ENCODE results near the gene LIMA1.
"Not testable (repeated sequence)": the region's sequence is repeated elsewhere in the genome, so short reads cannot be mapped to it uniquely, and the experiment has no call there.

LIMA1 gene

DNA sequence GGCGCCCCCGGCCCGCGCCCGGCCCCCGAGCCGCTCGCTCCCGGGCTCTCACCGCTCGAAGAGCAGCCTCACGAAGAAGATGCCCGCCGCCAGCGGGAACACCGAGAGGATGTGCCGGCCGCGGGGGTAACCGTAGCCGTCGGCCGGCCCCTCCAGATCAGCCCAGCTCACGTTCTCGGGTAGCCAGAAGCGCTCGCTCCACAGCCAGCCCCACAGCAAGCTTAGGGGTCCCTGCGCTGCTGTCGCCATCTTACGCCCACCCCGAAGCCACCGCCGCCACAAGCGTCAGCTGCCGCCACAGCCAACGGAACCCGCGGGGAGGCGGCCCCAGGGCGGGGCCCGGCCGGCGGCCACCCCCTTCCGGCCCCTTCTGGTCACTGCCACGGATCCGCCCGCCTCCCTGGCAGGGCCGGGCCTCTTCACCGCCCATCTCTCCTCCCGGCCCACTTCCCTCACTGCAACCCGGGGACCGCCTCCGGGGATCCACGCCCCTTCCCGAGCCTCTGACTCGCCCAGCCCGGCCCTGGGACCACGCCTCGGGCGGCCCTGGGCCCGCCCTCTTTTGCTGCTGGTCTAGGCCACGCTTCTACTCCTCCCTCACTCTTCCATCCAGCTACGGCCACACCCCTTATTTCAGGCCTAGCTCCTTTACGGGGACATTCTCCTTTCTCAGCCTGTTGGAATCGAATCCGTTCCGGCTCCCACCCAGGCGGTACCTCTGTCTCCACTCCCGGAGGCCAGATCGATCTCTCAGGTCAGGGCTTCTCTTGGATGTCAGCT is 116.1 kb downstream of the LIMA1 start, which contains the start of gene CERS5:
TSS of gene CERS5 (minus strand) at position 321 of the 780 bp plus-strand sequence. CDS start at position 249, 72 bp downstream.
- H3K36me3 ChIP-seq (ENCODE audit: insufficient read depth, low read length) = no peaks in the 10 kb centered on the region
- H3K9ac ChIP-seq (ENCODE audit: insufficient read length) = peak within 1 kb of the TSS; percentile 87
- H3K9me3 ChIP-seq (ENCODE audit: low read depth, low read length) = no peaks in the 10 kb centered on the region
- H3K4me3 ChIP-seq = peak within 1 kb of the TSS; percentile 98
- DNase-seq (ENCODE audit: low read depth, low spot score) = peak; percentile 76
- H3K27ac ChIP-seq = peak within 1 kb of the TSS; percentile 66
- TF ChIP-seq POLR2AphosphoS5 (IDR thresholded peaks at IDR 0.05; ENCODE audit: borderline replicate concordance, low read depth, low read length) = peak; percentile 79
- no peak for TF ChIP-seq EZH2 (IDR thresholded peaks at IDR 0.05)
- TF ChIP-seq FOXP2 (optimal IDR thresholded peaks at IDR 0.05; ENCODE audit: control extremely low read depth, extremely low read length, insufficient read depth) = no peak

DNA sequence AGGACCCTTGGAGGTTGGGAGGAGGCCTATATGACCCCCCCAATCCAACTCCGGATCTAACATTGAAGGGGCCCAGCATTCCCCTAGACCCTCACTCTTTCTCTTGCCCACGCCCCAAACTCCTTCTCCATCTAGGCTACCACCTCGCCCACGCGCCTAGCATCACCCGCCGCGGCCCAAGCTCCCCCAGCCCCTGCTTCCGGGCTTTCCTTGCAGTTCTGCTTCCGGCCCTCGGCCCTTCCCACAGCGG is 116.6 kb downstream of the LIMA1 start:
- Histone ChIP-seq H3K36me3 (ENCODE audit: insufficient read depth, low read length) (no peaks in the 10 kb centered on the region), H3K27ac (no peak overlapping the region), H3K4me3 (peak overlapping the region; percentile 98), H3K9ac (ENCODE audit: insufficient read length) (peak overlapping the region; percentile 87), H3K9me3 (ENCODE audit: low read depth, low read length) (no peaks in the 10 kb centered on the region)
- TF ChIP-seq FOXP2 (optimal IDR thresholded peaks at IDR 0.05; ENCODE audit: control extremely low read depth, extremely low read length, insufficient read depth) = no peak
- TF ChIP-seq POLR2AphosphoS5 (IDR thresholded peaks at IDR 0.05; ENCODE audit: borderline replicate concordance, low read depth, low read length) = no peak
- no peak for TF ChIP-seq EZH2 (IDR thresholded peaks at IDR 0.05)
- DNase-seq (ENCODE audit: low read depth, low spot score) = no peak

DNA sequence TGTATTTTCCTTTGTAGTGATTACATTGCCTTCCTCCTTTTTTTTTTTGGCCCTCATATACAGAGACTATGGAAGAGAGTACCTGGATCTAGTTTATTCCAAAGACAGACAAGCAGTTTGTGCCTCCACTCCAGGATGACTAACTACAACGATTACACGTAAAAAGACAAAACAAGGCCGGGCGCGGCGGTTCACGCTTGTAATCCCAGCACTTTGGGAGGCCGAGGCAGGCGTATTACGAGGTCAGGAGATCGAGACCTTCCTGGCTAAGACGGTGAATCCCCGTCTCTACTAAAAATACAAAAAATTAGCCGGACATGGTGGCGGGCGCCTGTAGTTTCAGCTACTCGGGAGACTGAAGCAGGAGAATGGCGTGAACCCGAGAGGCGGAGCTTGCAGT is 118.4 kb downstream of the LIMA1 start:
- no peaks in the 10 kb centered on the region for H3K36me3 ChIP-seq (ENCODE audit: insufficient read depth, low read length)
- H3K27ac ChIP-seq = no peak overlapping the region
- no peak overlapping the region for H3K9ac ChIP-seq (ENCODE audit: insufficient read length)
- no peak overlapping the region for H3K4me3 ChIP-seq
- H3K9me3 ChIP-seq (ENCODE audit: low read depth, low read length) = no peaks in the 10 kb centered on the region
- TF ChIP-seq EZH2 (IDR thresholded peaks at IDR 0.05) (no peak), POLR2AphosphoS5 (IDR thresholded peaks at IDR 0.05; ENCODE audit: borderline replicate concordance, low read depth, low read length) (no peak), FOXP2 (optimal IDR thresholded peaks at IDR 0.05; ENCODE audit: control extremely low read depth, extremely low read length, insufficient read depth) (no peak)
- DNase-seq (ENCODE audit: low read depth, low spot score) = no peak

DNA sequence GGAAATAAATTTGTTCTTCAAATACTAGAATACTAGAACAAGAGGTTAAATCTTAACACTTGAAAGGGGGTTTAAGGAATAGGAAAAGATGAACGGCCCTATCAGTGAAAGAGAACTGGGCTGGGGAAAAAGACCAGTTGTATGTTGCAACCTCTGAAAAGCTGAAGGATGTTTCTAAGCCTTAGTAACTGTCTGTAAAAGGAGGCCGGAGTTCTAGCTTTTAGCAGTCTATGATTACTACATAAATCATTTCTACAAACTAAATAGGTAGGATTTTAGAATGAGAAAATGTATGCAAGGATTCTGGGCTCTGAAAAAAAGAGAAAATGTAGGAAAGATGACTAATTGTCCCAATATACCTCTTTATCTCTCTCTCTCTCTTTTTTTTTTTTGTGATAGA is 121.1 kb downstream of the LIMA1 start:
- H3K4me3 ChIP-seq = no peak overlapping the region
- no peak overlapping the region for H3K27ac ChIP-seq
- no peak overlapping the region for H3K9ac ChIP-seq (ENCODE audit: insufficient read length)
- no peaks in the 10 kb centered on the region for H3K9me3 ChIP-seq (ENCODE audit: low read depth, low read length)
- no peak for DNase-seq (ENCODE audit: low read depth, low spot score)
- no peaks in the 10 kb centered on the region for H3K36me3 ChIP-seq (ENCODE audit: insufficient read depth, low read length)
- TF ChIP-seq FOXP2 (optimal IDR thresholded peaks at IDR 0.05; ENCODE audit: control extremely low read depth, extremely low read length, insufficient read depth) (no peak), POLR2AphosphoS5 (IDR thresholded peaks at IDR 0.05; ENCODE audit: borderline replicate concordance, low read depth, low read length) (no peak), EZH2 (IDR thresholded peaks at IDR 0.05) (no peak)

DNA sequence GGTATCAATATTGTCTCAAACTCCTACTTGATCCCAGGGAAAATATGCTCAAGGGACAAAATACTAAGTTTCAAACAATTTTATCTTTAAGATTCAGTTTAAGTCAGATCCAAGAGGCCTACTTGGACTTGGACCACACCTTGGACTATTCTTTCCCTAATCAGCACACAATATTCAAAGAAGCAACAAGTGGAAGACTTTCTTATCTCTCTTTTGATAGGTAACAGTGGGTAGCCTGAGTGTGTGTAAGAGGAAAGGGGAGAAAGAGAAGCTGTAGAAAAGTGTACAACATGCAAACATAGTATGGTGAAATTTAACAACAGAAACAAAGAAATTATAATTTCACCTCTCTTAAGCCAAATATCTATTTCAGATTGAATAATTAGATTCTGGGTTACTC is 122.7 kb downstream of the LIMA1 start:
- Histone ChIP-seq H3K27ac (no peak overlapping the region), H3K4me3 (no peak overlapping the region), H3K9me3 (ENCODE audit: low read depth, low read length) (no peaks in the 10 kb centered on the region), H3K9ac (ENCODE audit: insufficient read length) (no peak overlapping the region), H3K36me3 (ENCODE audit: insufficient read depth, low read length) (no peaks in the 10 kb centered on the region)
- TF ChIP-seq EZH2 (IDR thresholded peaks at IDR 0.05) = no peak
- TF ChIP-seq FOXP2 (optimal IDR thresholded peaks at IDR 0.05; ENCODE audit: control extremely low read depth, extremely low read length, insufficient read depth) = no peak
- TF ChIP-seq POLR2AphosphoS5 (IDR thresholded peaks at IDR 0.05; ENCODE audit: borderline replicate concordance, low read depth, low read length) = no peak
- DNase-seq (ENCODE audit: low read depth, low spot score) = no peak

DNA sequence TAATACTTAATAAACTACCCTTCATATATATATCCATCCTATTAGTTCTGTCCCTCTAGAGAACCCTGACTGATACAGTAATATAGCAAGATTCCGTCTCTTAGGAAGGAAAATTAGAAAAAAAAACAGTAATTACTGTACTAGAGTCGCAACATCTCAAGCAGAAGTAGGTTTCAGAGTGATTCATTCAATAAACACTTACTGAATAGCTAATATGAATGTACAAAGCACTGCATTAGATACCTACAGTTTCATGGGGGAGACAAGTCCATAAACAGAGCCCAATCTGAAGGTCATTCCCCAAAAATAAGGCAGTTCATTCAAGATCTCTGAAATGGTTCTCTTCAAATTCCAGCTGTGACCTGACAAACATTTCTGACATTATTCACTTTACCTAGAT is 126.1 kb downstream of the LIMA1 start:
- H3K9ac ChIP-seq (ENCODE audit: insufficient read length) = no peak overlapping the region
- H3K36me3 ChIP-seq (ENCODE audit: insufficient read depth, low read length) = no peaks in the 10 kb centered on the region
- no peak overlapping the region for H3K4me3 ChIP-seq
- TF ChIP-seq FOXP2 (optimal IDR thresholded peaks at IDR 0.05; ENCODE audit: control extremely low read depth, extremely low read length, insufficient read depth) (no peak), EZH2 (IDR thresholded peaks at IDR 0.05) (no peak), POLR2AphosphoS5 (IDR thresholded peaks at IDR 0.05; ENCODE audit: borderline replicate concordance, low read depth, low read length) (no peak)
- no peak overlapping the region for H3K27ac ChIP-seq
- no peak for DNase-seq (ENCODE audit: low read depth, low spot score)
- H3K9me3 ChIP-seq (ENCODE audit: low read depth, low read length) = no peaks in the 10 kb centered on the region

DNA sequence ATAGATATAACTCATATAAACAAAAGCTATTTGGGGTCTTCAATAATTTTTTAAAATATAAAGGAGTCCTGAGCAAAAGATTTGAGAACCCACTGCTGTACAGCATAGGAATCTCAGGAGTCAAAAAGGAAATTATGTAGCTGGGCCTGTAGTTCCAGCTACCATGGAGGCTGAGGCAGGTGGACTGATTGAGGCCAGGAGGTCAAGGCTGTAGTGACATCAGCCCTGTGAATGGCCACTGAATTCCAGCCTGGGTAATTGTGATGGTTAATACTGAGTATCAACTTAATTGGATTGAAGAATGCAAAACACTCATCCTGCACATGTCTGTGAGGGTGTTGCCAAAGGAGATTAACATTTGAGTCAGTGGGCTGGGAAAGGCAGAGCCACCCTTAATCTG is 126.7 kb downstream of the LIMA1 start:
- Histone ChIP-seq H3K4me3 (no peak overlapping the region), H3K9ac (ENCODE audit: insufficient read length) (no peak overlapping the region), H3K9me3 (ENCODE audit: low read depth, low read length) (no peaks in the 10 kb centered on the region), H3K27ac (no peak overlapping the region), H3K36me3 (ENCODE audit: insufficient read depth, low read length) (no peaks in the 10 kb centered on the region)
- DNase-seq (ENCODE audit: low read depth, low spot score) = no peak
- no peak for TF ChIP-seq POLR2AphosphoS5 (IDR thresholded peaks at IDR 0.05; ENCODE audit: borderline replicate concordance, low read depth, low read length)
- no peak for TF ChIP-seq EZH2 (IDR thresholded peaks at IDR 0.05)
- TF ChIP-seq FOXP2 (optimal IDR thresholded peaks at IDR 0.05; ENCODE audit: control extremely low read depth, extremely low read length, insufficient read depth) = no peak

DNA sequence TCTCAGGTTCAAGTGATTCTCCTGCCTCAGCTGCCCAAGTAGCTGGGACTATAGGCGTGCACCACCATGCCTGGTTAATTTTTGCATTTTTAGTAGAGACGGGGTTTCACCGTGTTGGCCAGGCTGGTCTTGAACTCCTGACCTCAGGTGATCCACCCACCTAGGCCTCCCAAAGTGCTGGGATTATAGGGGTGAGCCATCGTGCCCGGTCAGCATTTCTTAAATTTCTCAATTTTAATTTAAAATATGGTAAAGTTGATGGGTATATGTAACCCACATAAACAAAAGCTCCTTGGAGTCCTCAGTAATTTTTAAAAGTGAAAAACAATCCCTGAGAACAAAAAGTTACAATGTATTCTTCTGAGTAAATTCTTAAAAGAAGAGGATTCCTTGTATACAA is 128.4 kb downstream of the LIMA1 start:
- not testable (repeated sequence) for DNase-seq (ENCODE audit: low read depth, low spot score); H3K36me3 ChIP-seq (ENCODE audit: insufficient read depth, low read length)

DNA sequence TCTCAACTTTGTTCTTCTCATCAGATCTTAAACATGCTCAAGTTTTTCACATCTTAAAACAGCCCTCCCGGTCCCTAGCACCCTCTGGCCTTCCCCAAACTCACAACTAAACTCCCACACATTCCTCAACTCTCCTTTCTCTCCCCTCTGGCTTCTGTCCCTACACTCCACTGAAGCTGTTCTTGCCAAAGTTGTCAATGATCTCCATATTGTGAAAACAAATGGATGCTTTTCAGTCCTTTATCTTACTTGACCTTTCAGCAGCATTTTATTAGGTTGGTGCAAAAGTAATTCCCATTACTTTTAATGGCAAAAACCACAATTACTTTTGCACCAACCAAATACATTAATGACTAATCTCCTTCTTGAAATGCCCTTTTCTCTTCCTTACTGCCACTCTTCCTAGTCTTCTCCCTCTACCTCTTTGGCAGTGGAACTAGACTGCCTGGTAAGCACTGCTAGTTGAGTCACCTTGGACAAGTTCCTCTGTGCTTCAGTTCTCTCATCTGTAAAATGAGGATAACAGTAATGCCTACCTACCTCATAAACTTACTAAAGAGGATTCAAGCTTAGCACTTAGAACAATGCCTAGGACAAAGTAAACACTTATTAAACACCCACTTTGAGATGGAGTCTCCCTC is 132.2 kb downstream of the LIMA1 start:
- Histone ChIP-seq H3K27ac (no peak overlapping the region), H3K9ac (ENCODE audit: insufficient read length) (no peak overlapping the region), H3K36me3 (ENCODE audit: insufficient read depth, low read length) (no peaks in the 10 kb centered on the region), H3K4me3 (no peak overlapping the region), H3K9me3 (ENCODE audit: low read depth, low read length) (no peaks in the 10 kb centered on the region)
- no peak for DNase-seq (ENCODE audit: low read depth, low spot score)
- TF ChIP-seq POLR2AphosphoS5 (IDR thresholded peaks at IDR 0.05; ENCODE audit: borderline replicate concordance, low read depth, low read length) (no peak), FOXP2 (optimal IDR thresholded peaks at IDR 0.05; ENCODE audit: control extremely low read depth, extremely low read length, insufficient read depth) (no peak), EZH2 (IDR thresholded peaks at IDR 0.05) (no peak)

More for the DNA sequence above, 128.4 kb downstream of the LIMA1 start:
- H3K27ac ChIP-seq; H3K9me3 ChIP-seq (ENCODE audit: low read depth, low read length); H3K9ac ChIP-seq (ENCODE audit: insufficient read length); H3K4me3 ChIP-seq: not testable (repeated sequence)

All from SK-N-MC (cell line).